22Rv1 (cell line): ENCODE data around the gene OCA2.

Experiments used
- CTCF ChIP-seq: fragments of 450-650 bp; IDR thresholded peaks from 2 replicates; pipeline ENCODE4 v1.5.1; 2017; ENCODE audit warnings: mild to moderate bottlenecking
- ZFX ChIP-seq: fragments of 450-650 bp; IDR thresholded peaks from 2 replicates; pipeline ENCODE4 v1.6.1; 2017; ENCODE audit warnings: antibody characterized with exemption, borderline replicate concordance

GRCh38 chr15:28107904-28108275 lies 8.8 kb upstream of the OCA2 start:
- no peak for TF ChIP-seq CTCF
- no peak for TF ChIP-seq ZFX
